CD4-positive, alpha-beta T cell treated with Interleukin-1 beta for 1 hour (primary cell): ENCODE results near the gene RLF.
A peak's percentile ranks its signal among the peaks of the same experiment; 100 is the strongest.

Source experiments
- DNase-seq, 2 donors: peaks; one replicate each; pipeline ENCODE4 v3.0.0-alpha.2; 2020 to 2022

RLF gene, protein sequence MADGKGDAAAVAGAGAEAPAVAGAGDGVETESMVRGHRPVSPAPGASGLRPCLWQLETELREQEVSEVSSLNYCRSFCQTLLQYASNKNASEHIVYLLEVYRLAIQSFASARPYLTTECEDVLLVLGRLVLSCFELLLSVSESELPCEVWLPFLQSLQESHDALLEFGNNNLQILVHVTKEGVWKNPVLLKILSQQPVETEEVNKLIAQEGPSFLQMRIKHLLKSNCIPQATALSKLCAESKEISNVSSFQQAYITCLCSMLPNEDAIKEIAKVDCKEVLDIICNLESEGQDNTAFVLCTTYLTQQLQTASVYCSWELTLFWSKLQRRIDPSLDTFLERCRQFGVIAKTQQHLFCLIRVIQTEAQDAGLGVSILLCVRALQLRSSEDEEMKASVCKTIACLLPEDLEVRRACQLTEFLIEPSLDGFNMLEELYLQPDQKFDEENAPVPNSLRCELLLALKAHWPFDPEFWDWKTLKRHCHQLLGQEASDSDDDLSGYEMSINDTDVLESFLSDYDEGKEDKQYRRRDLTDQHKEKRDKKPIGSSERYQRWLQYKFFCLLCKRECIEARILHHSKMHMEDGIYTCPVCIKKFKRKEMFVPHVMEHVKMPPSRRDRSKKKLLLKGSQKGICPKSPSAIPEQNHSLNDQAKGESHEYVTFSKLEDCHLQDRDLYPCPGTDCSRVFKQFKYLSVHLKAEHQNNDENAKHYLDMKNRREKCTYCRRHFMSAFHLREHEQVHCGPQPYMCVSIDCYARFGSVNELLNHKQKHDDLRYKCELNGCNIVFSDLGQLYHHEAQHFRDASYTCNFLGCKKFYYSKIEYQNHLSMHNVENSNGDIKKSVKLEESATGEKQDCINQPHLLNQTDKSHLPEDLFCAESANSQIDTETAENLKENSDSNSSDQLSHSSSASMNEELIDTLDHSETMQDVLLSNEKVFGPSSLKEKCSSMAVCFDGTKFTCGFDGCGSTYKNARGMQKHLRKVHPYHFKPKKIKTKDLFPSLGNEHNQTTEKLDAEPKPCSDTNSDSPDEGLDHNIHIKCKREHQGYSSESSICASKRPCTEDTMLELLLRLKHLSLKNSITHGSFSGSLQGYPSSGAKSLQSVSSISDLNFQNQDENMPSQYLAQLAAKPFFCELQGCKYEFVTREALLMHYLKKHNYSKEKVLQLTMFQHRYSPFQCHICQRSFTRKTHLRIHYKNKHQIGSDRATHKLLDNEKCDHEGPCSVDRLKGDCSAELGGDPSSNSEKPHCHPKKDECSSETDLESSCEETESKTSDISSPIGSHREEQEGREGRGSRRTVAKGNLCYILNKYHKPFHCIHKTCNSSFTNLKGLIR (N-terminal part only)

GRCh38 chr1:40161125-40161887, at the start of gene RLF:
RLF (plus strand) TSS chr1:40161387; CDS start chr1:40161400, 13 bp downstream.
- peak; percentile 95 for DNase-seq

GRCh38 chr1:40114400-40114799, 46.8 kb upstream of the RLF start:
- no peak for DNase-seq

DNA sequence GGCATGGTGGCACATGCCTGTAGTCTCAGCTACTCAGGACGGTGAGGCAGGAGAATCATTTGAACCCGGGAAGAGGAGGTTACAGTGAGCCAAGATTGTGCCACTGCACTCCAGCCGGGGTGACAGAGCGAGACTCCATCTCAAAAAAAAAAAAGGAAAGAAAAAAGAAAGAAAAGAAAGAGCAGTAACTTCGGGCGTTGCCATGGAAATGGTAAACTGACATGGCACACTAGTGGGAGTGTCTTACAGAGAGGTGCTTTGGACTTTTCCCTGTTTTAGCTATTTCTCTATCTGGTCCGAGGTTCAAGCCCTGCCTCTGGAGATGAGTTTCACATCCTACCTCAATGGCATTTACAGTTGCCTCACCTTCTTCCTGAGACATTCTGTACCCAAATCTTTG, 41.1 kb upstream of the RLF start:
- DNase-seq: no peak

GRCh38 chr1:40122855-40123254, 38.3 kb upstream of the RLF start:
- no peak for DNase-seq

DNA sequence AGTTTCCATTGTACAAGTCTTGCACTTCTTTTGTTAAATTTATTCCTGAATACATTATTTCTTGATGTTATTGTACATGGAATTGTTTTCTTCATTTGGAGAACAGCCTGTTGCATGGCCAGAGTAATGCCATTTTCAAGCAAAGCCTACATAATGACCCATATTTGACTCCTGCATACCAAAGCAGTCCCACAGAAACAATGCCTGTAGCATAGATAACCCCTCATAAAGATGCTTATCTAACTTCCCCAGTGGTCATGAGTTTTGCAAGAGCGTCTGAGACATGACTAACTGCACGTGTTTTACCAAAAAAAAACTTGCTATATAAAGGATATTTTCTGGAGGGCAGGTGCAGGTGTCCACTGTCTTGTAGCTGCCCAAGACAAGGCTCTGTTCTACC, 30.3 kb upstream of the RLF start:
- no peak for DNase-seq

- no peak for DNase-seq
These were observed 28.5 kb upstream of the RLF start for GRCh38 chr1:40132383-40133311.

DNA sequence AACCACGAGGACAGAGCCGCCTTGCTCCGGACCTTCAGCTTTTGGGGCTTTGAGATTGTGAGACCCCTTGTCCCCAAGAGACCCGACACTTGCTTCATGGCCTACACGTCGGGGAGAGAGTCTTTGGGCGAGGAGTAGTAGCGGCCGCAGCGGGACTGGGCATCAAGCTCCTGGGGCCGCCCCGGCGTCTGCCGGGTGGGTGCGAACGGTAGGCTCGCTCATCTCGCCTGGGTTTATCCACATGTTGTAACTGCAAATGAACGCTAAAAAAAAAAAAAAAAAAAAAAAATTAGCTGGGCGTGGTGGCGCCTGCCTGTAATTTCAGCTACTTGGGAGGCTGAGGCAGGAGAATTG, 27.9 kb upstream of the RLF start:
- no peak for DNase-seq

- no peak for DNase-seq
These were observed 27.3 kb upstream of the RLF start for GRCh38 chr1:40133839-40134238.

- DNase-seq: no peak
These were observed 20.8 kb upstream of the RLF start for GRCh38 chr1:40140211-40140973.

DNA sequence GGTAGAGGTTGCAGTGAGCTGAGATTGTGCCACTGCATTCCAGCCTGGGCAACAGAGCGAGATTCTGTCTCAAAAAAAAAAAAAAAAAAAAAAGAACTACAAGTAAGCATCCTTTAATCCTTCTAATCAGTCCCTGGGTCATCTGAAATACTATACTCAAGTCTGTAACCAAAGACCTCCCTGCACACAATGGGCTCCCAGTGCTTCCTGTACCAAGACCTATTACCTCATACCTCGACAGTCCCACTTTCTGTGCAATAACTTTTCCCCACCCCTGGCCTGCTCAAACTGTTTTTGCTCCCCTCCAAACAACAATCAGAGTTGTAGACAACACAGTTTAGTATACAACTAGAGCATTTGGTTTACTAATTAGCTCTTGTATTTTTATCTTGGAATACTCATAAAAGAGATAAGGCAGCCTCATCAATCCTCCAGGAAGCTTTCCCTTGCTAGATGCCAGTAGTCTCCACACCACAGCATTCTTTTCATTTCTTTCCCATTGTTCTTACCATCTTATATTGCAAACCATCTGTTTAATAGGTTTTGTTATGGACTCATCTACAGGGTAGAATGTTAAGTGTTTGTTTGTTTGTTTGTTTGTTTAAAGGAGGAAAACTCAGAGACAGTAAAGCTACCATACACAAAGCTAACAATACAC, 19.2 kb upstream of the RLF start:
- DNase-seq: no peak

DNA sequence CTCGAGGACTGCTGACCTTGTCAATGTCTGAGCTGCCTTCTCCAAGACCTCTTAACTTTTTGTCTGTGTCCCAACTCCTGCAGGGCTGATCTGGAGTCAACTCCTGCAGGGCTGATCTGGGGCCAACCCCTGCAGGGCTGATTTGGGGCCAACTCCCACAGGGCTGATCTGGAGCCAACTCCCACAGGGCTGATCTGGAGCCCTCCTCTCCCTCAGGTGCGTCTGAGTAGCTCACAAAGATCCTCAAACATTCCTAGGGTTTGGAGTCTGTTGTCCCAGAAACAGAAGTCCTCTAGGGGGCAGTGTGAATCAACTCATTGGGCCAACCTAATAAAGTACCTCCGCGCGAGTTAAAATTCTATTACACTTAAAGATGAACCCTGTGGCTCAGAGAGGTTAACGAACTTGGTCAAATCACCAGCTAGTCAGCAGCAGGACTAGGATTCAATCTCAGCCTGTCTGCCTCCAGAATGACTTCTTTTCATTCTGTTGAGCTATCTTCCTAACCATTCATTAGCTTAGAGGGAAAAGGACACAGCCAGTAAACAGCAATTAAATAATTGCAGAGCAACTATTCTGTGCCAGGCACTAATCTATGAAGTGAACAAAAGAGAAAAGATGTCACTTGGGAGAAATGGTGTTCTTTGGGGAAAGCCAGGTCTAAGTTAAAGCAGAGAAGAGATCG, 17.2 kb upstream of the RLF start:
- peak; percentile 55 to 76 for DNase-seq

DNA sequence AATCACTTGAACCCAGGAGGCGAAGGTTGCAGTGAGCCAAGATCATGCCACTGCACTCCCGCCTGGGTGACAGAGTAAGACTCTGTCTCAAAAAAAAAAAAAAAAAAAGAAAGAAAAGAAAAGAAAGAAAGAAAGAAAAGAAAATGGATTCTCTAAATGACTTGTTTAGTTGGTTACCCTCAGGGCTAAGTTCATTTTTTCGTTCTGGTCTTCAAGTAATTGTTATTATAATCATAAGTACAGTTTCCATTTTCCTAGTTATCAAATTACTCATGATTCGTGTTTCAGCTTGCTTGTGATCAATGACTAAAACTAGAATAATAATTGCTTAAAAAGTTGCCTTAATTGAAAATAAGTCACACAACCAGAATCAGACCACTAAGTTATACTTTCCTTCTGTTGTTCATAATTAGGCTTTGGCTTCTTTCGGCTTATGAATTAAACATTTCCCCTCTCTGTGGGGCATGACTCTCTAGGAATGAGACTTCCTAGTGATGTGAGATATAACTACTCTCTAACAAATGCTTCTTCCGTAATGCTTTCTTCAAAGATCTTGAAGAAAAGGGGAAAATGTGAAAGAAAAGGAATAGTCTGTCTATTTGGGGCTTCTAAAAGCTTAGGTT, 9.6 kb upstream of the RLF start:
- no peak for DNase-seq

GRCh38 chr1:40153073-40153770, 8.0 kb upstream of the RLF start:
- DNase-seq: peak; percentile 30 to 65

DNA sequence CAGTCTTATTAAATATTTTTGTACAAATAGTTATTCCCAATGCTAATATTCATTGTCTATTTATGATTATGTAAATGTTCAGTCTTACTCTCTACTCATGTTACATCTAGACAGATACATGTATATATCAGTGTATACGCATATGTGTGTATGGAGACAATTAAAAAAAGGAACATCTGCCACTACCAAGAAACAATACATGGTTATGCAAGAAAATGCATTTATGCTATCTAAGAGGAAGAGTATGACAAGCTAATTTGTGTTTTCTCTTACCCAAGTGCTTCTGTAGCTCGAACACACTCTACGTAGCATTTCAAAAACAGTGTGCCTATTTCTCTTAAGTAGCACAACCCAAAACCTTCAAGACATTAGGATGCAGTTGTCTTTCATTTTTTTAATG, 6.1 kb upstream of the RLF start:
- no peak for DNase-seq

DNA sequence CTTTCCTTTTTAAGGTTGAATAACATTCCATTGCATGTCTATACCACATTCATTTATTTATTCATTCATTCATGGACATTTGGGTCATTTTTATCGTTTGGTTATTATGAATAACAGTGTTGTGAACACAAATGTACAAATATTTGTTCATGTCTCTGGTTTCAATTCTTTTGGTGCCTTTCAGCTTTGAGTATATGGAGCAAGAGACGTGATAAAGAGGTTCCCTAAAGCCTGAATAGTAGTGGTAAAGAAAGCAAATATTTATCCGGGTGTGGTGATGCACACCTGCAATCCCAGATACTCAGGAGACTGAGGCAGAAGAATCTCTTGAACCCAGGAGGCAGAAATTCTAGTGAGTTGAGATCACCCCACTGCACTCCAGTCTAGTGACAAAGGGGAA, 5.3 kb upstream of the RLF start:
- no peak for DNase-seq

DNA sequence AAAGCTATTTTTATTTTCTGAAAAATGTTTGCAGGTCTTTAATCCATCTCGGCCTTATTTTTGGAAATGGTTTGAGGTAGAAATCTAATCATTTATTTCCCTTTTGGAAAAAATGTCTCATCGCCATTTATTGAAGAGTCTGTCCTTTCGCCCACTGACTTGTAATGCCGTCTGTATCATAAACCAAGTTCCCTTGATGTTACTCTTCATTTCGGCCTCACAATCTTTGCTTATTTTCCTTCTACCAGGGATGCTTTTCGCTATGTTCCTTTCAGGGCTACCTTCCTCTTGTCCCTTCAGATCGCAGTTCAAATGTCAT, 422 bp upstream of the RLF start:
- DNase-seq: no peak

DNA sequence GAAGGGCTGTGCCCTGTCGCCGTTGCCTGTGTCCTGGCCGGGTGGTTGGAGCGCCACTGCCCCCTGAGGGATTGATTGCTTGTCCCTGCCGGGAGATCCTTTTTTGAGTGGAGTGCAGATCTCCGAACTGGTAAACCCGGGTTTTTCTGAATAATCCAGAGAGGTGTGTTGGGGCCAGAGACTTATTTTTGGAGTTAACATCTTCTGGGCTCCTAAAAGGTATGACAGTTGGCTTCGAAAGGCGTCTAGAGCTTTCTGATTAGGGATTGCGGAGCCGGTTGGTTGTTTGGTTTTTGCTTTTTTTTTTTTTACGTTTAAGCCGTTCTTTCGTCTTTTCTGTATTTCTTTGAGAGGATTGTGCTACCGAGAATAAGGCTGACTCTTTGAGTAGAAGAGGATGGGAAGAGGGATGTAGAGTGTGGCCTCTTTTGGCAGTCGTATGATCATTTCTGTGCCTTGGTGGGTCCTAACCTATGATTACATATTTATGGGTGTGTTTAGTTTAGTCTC, 756 bp downstream of the RLF start:
- peak in 1 of 2 donors; percentile 36 for DNase-seq
